Calu3 (cell line): Measurements from ENCODE around the gene FOLH1. TPM values are rescaled to one million over a fixed set of nuclear protein-coding genes. Genes with fewer than 3 reads are reported as not detected.
"Not testable (repeated sequence)": the region's sequence is repeated elsewhere in the genome, so short reads cannot be mapped to it uniquely, and the experiment has no call there.

Experiments used
- BruUV-seq: library from RNA; stranded (reverse); fragments of 400-500 nt; replicated peaks from 2 replicates; lab custom pipeline; 2021; lab: Mats Ljungman, UMichigan
- CTCF ChIA-PET: fragments of 300-600 bp; sonication (Branson Sonifier 250); formaldehyde crosslinking; loops from one replicate; lab custom pipeline; 2022; ENCODE audit warnings: antibody characterized with exemption; lab: Charles Lee
- DNase-seq: peaks from one replicate; pipeline ENCODE4 v3.0.0; 2022
- H3K27ac Mint-ChIP-seq: one replicate; pipeline ENCODE4 v1.8.0; 2022; ENCODE audit warnings: mixed read lengths; ENCODE audit not compliant: unreplicated experiment
- H3K27me3 Mint-ChIP-seq: one replicate; pipeline ENCODE4 v1.8.0; 2022; ENCODE audit warnings: mixed read lengths; ENCODE audit not compliant: unreplicated experiment
- H3K36me3 Mint-ChIP-seq: one replicate; pipeline ENCODE4 v1.8.0; 2022; ENCODE audit warnings: mild to moderate bottlenecking, moderate library complexity, mixed read lengths; ENCODE audit not compliant: insufficient read depth, unreplicated experiment
- H3K4me1 Mint-ChIP-seq: one replicate; pipeline ENCODE4 v1.8.0; 2022; ENCODE audit warnings: mild to moderate bottlenecking, low read depth, mixed read lengths; ENCODE audit not compliant: unreplicated experiment
- H3K4me3 Mint-ChIP-seq: one replicate; pipeline ENCODE4 v1.8.0; 2022; ENCODE audit warnings: mild to moderate bottlenecking, low read depth, moderate library complexity, mixed read lengths; ENCODE audit not compliant: unreplicated experiment
- H3K9me3 Mint-ChIP-seq: one replicate; pipeline ENCODE4 v1.8.0; 2022; ENCODE audit warnings: low read depth, mixed read lengths; ENCODE audit not compliant: unreplicated experiment
- CTCF ChIP-seq: fragments of 200-600 bp; IDR thresholded peaks from one replicate; pipeline ENCODE4 v1.8.0; 2022; ENCODE audit warnings: antibody characterized with exemption; ENCODE audit not compliant: unreplicated experiment
- intact Hi-C: fragments of 100-400 bp; cut with micrococcal nuclease; formaldehyde crosslinking; loops from one replicate; pipeline ENCODE4 v1.10.0; 2022; ENCODE audit not compliant: unreplicated experiment
- total RNA-seq: library from RNA; stranded (reverse); gene quantifications from 2 replicates; pipeline ENCODE4 v1.2.3, GENCODE V29; 2022

The FOLH1 gene
- total RNA-seq, 1 experiment from 2014 or later, result 0.80 TPM

- no peaks in the 10 kb centered on the region for H3K4me1 Mint-ChIP-seq
- H3K36me3 Mint-ChIP-seq, result no peaks in the 10 kb centered on the region
- intact Hi-C loops, result no loop called here
- no peak for DNase-seq
- no peaks in the 10 kb centered on the region for H3K9me3 Mint-ChIP-seq
- H3K27me3 Mint-ChIP-seq, result no peaks in the 10 kb centered on the region
- TF ChIP-seq CTCF, result no peak
- no peak overlapping the region for H3K27ac Mint-ChIP-seq
- BruUV-seq, result no TSS peak
- no peak overlapping the region for H3K4me3 Mint-ChIP-seq
- CTCF ChIA-PET, result no interaction called here
These were observed 6.0 kb downstream of the FOLH1 start for GRCh38 chr11:49202287-49202976.

GRCh38 chr11:49196775-49197174 lies 11.6 kb downstream of the FOLH1 start:
- H3K4me1 Mint-ChIP-seq, H3K36me3 Mint-ChIP-seq, H3K4me3 Mint-ChIP-seq, intact Hi-C loops, H3K9me3 Mint-ChIP-seq, CTCF ChIA-PET, DNase-seq, H3K27ac Mint-ChIP-seq, H3K27me3 Mint-ChIP-seq, BruUV-seq: not testable (repeated sequence)

GRCh38 chr11:49196002-49196401 lies 12.4 kb downstream of the FOLH1 start:
- H3K36me3 Mint-ChIP-seq, BruUV-seq, H3K4me1 Mint-ChIP-seq, H3K27me3 Mint-ChIP-seq, CTCF ChIA-PET, H3K4me3 Mint-ChIP-seq, H3K9me3 Mint-ChIP-seq, DNase-seq, intact Hi-C loops, H3K27ac Mint-ChIP-seq: not testable (repeated sequence)

- H3K27me3 Mint-ChIP-seq, H3K27ac Mint-ChIP-seq, H3K4me3 Mint-ChIP-seq, H3K36me3 Mint-ChIP-seq, H3K9me3 Mint-ChIP-seq, DNase-seq, CTCF ChIA-PET, intact Hi-C loops, BruUV-seq: not testable (repeated sequence)
- H3K4me1 Mint-ChIP-seq, result peaks cover 11% of the 10 kb centered on the region
These were observed 18.1 kb downstream of the FOLH1 start for GRCh38 chr11:49190287-49190686.

- H3K27ac Mint-ChIP-seq, H3K27me3 Mint-ChIP-seq, BruUV-seq, DNase-seq, H3K36me3 Mint-ChIP-seq, H3K9me3 Mint-ChIP-seq, intact Hi-C loops, CTCF ChIA-PET, H3K4me3 Mint-ChIP-seq: not testable (repeated sequence)
- H3K4me1 Mint-ChIP-seq, result peaks cover 17% of the 10 kb centered on the region
These were observed 22.2 kb downstream of the FOLH1 start for GRCh38 chr11:49186225-49186624.

- H3K4me3 Mint-ChIP-seq, H3K36me3 Mint-ChIP-seq, intact Hi-C loops, BruUV-seq, DNase-seq, H3K27me3 Mint-ChIP-seq, H3K27ac Mint-ChIP-seq, H3K9me3 Mint-ChIP-seq, CTCF ChIA-PET: not testable (repeated sequence)
- peaks cover 17% of the 10 kb centered on the region for H3K4me1 Mint-ChIP-seq
These were observed 22.8 kb downstream of the FOLH1 start for GRCh38 chr11:49185597-49185996.

GRCh38 chr11:49184756-49185155 lies 23.6 kb downstream of the FOLH1 start:
- H3K27ac Mint-ChIP-seq, CTCF ChIA-PET, H3K27me3 Mint-ChIP-seq, DNase-seq, BruUV-seq, H3K4me3 Mint-ChIP-seq, intact Hi-C loops, H3K9me3 Mint-ChIP-seq, H3K36me3 Mint-ChIP-seq: not testable (repeated sequence)
- H3K4me1 Mint-ChIP-seq, result peaks cover 17% of the 10 kb centered on the region

- CTCF ChIA-PET, BruUV-seq, intact Hi-C loops: not testable (repeated sequence)
These were observed 30.5 kb downstream of the FOLH1 start for GRCh38 chr11:49177936-49178335.

GRCh38 chr11:49175378-49175777 lies 33.0 kb downstream of the FOLH1 start:
- DNase-seq, BruUV-seq, H3K4me3 Mint-ChIP-seq, intact Hi-C loops, H3K36me3 Mint-ChIP-seq, H3K27ac Mint-ChIP-seq, H3K4me1 Mint-ChIP-seq, H3K9me3 Mint-ChIP-seq, CTCF ChIA-PET, H3K27me3 Mint-ChIP-seq: not testable (repeated sequence)

More at GRCh38 chr11:49177936-49178335, 30.5 kb downstream of the FOLH1 start:
- H3K27ac Mint-ChIP-seq, H3K4me1 Mint-ChIP-seq, H3K27me3 Mint-ChIP-seq, H3K36me3 Mint-ChIP-seq, H3K9me3 Mint-ChIP-seq, H3K4me3 Mint-ChIP-seq: not testable (repeated sequence)
- peak; percentile 16 for DNase-seq
